ENCODE results near the gene CRTAC1.
A peak's percentile ranks its signal among the peaks of the same experiment; 100 is the strongest.

The CRTAC1 gene

GRCh38 chr10:97827702-97828291, 202.6 kb downstream of the CRTAC1 start:
- no peak for DNase-seq

DNA sequence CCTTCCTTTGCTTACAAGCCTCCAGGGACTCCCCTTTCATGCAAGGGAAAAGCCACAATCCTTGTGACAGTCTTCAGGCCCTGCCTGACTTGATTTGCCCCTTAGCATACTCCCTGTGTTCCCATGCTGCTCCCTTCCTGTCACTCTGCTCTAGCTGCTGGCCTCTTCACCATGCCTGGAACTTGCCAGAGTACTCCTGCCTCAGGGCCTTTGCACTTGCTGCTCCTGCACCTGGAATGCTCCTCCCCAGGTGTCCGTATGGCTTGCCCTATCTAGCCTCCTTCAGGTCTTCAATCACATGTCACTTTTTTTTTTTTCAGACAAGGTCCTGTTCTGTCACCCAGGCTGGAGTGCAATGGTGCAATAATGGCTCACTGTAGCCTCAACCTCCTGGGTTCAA, 203.5 kb downstream of the CRTAC1 start:
- no peak for DNase-seq

DNA sequence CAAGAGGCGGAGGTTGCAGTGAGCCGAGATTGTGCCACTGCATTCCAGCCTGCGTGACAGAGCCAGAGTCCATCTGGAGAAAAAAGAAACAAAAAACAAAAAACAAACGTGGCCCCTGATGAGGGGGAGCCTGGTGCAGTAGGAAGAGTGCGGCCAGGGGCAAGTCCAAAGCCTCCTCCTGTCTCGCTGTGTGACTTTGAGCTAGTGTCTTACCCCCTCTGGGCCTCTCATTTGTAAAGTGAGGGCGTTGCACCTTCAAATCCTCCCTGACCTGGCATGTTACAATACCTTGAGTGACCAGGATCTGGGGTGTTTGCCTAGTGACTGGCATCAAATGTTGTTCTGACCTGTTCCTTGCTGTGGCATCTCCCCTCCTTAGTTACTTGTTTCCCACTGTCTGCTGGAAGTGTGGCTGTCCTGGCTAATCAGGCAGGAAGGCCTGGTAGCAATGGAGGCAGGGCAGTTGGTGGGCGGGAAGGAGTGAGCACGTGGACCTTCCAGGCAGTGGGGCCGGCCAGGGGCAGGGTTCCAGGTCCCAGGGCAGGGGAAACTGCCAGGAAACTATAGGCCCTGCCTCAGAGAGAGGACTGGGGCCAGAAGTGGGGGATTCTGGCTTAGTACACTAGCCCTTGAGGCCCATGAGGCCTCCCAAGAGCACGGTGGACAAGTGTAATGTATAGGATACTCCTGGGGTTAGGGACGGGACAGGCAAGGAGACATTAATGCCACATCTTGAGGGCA, 205.2 kb downstream of the CRTAC1 start:
- DNase-seq, result no peak

DNA sequence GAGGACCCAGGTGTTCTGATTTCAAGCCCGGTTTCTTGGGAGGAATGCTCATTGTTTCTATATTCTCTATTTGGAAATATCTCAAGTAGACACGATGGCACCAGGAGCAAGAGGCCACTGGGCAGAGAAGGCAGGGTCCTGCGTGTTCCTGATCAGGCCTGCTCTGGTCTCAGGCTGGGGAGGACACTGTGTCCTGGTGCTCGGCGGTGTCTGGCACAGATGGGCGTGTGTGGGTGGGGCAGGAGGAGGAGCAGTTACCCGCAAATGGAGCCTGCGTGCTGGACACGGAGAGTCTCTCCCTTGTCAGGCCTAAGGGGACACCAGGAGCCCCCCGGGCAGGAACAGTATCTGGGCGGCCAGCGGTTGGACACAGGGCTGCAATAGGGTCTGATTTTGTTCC, 206.7 kb downstream of the CRTAC1 start:
- no peak for DNase-seq

- peak; percentile 17 for DNase-seq
These were observed 208.1 kb downstream of the CRTAC1 start for GRCh38 chr10:97822261-97822687.

DNA sequence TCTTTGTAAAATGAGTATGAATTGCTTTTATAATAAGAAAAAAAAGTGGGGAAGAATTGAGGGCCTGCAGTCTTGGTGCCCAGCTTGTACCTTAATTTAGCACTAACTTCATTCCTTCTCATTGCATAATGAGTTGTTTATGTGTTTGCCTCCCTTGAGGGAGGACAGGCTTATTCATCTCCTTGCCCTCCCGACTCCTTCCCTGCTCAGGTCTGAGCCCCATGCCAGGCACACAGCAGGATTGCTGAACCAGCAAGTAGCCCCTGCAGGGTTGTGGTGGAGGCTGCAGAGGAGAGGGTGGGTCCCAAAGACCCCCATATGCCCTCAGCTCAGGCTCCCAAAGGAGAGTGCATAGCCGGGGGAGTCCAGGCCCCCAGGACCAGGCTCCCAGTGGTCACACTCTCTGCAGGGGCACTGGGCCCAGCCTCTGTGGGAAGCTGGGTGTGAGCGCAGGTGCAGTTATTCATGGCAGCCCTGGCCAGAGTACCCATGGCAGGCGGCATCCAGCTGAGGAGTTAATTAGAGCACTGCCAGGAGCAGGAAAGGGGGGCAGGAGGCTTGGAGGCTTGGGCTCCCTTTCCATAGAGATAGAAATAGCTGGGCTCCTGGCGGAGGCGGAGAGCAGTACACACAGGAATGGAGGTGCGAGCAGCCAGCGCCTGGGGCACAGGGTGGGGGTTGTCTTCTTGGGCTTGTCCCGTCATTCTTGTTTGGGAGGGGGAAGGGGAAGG, 208.9 kb downstream of the CRTAC1 start:
- DNase-seq, result peak; percentile 61

DNA sequence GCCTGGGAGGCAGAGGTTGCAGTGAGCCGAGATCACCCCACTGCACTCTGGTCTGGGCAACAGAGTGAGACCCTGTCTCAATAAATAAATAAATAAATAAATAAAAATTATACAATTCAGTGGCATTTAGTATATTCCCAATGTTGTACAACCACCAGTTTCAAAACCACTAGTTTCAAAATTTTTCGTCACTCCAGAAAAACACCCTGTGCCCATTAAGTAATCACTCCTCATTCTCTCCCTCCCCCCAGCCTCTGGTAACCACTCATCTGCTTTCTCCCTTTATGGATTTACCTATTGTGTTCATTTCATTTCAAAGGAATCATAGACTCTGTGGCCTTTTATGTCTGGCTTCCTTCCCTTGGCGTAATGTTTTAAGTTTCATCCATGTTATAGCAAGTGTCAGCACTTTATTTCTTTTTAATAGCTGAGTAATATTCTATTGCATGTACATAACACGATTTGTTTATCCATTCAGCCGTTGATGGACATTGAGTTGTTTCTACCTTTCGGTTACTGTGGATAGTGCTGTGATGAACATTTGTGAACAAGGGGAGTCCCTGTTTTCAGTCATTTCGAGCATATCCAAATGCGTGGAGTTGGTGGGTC, 210.2 kb downstream of the CRTAC1 start:
- no peak for DNase-seq

DNA sequence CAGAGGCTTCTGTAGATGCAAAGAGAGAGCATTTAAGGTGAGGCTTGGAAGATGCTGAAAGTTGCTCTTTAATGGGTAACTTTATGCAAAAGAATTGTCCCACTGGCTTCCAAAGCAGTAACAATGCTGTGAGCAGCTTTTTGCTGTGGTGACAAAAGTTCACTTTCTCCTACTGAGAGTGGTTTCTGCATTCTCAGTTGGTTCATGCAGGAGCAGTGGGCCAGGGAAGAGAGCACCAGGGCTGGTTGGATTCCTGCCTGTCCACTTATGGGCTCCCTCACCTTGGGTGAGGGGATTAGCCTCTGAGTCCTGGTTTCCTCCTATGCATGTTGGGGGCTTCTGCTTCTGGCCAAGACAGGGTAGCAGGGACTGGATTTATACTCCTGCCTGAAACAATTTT, 211.8 kb downstream of the CRTAC1 start:
- no peak for DNase-seq

GRCh38 chr10:97816609-97817008, 213.8 kb downstream of the CRTAC1 start:
- DNase-seq, result no peak

Measured in DMS153 (cell line).